OCI-LY3 (cell line): ENCODE measurements around the gene PRPF31.

Source experiments
- H2AFZ ChIP-seq: fragments of 200-600, 300-600 bp; shearing (Covaris generic); 2 replicates; pipeline ENCODE4 v1.6.0; 2014; ENCODE audit warnings: antibody characterized with exemption, low read depth, low read length
- H3K27ac ChIP-seq: fragments of 200-600, 300-600 bp; sonication (generic); 2 replicates; pipeline ENCODE4 v1.5.1; 2014; ENCODE audit warnings: mild to moderate bottlenecking, low read length, moderate library complexity, mixed read lengths
- H3K27me3 ChIP-seq: fragments of 200-600, 300-600 bp; sonication (generic); 2 replicates; pipeline ENCODE4 v1.6.1; 2014; ENCODE audit warnings: low read depth, low read length, mixed read lengths
- H3K36me3 ChIP-seq: fragments of 200-600, 300-600 bp; sonication (generic); replicated peaks from 2 replicates; pipeline ENCODE3; 2014; ENCODE audit warnings: low read depth, low read length, mixed read lengths
- H3K4me1 ChIP-seq: fragments of 300-600, 200-600 bp; sonication (generic); 2 replicates; pipeline ENCODE4 v1.6.1; 2014; ENCODE audit warnings: low read length, mixed read lengths
- H3K4me2 ChIP-seq: fragments of 200-600, 300-600 bp; sonication (generic); 2 replicates; pipeline ENCODE4 v1.6.1; 2014; ENCODE audit warnings: low read length, mixed read lengths
- H3K4me3 ChIP-seq: fragments of 300-600, 200-600 bp; sonication (generic); 2 replicates; pipeline ENCODE4 v1.5.1; 2014; ENCODE audit warnings: antibody characterized with exemption, mild to moderate bottlenecking, low read length, moderate library complexity
- H3K79me2 ChIP-seq: fragments of 300-600, 200-600 bp; shearing (Covaris generic); 2 replicates; pipeline ENCODE4 v1.6.1; 2014; ENCODE audit warnings: mild to moderate bottlenecking, low read length, mixed read lengths
- H3K9ac ChIP-seq: fragments of 300-600, 200-600 bp; shearing (Covaris generic); 2 replicates; pipeline ENCODE4 v1.6.0; 2014; ENCODE audit warnings: mild to moderate bottlenecking, low read length, moderate library complexity
- H3K9me3 ChIP-seq: fragments of 200-600, 300-600 bp; shearing (Covaris generic); 2 replicates; pipeline ENCODE4 v1.6.1; 2014; ENCODE audit warnings: low read length, mixed read lengths; ENCODE audit not compliant: insufficient read depth
- H4K20me1 ChIP-seq: fragments of 200-600, 300-600 bp; sonication (generic); 2 replicates; pipeline ENCODE4 v1.6.1; 2016; ENCODE audit warnings: low read length, mixed read lengths; ENCODE audit not compliant: insufficient read depth
- CTCF ChIP-seq: fragments of 200-600, 300-600 bp; sonication (generic); IDR thresholded peaks from 2 replicates; pipeline ENCODE4 v1.5.1; 2014; ENCODE audit warnings: antibody characterized with exemption, low read length, low read depth
- EZH2phosphoT487 ChIP-seq: fragments of 200-600 bp; shearing (Covaris generic); IDR thresholded peaks from 2 replicates; pipeline ENCODE4 v1.6.1; 2018; ENCODE audit warnings: antibody characterized with exemption, mixed run types, low read depth

PRPF31 gene

GRCh38 chr19:54077334-54077733, 38.2 kb upstream of the PRPF31 start:
- Histone ChIP-seq H2AFZ (no peak overlapping the region), H3K79me2 (no peaks in the 10 kb centered on the region), H4K20me1 (no peaks in the 10 kb centered on the region), H3K27me3 (no peaks in the 10 kb centered on the region), H3K4me3 (no peak overlapping the region), H3K36me3 (no peaks in the 10 kb centered on the region), H3K9me3 (no peaks in the 10 kb centered on the region), H3K4me2 (no peak overlapping the region), H3K4me1 (no peaks in the 10 kb centered on the region), H3K27ac (no peak overlapping the region), H3K9ac (no peak overlapping the region)
- TF ChIP-seq CTCF (no peak), EZH2phosphoT487 (no peak)

- Histone ChIP-seq H3K4me1 (no peaks in the 10 kb centered on the region), H3K9ac (no peak within 1 kb of the TSS), H2AFZ (no peak within 1 kb of the TSS), H3K27me3 (no peaks in the 10 kb centered on the region), H3K36me3 (no peaks in the 10 kb centered on the region), H3K9me3 (0 out of 2 replicates have a peak, but pooled peaks cover 2% of the 10 kb centered on the region), H3K27ac (no peak within 1 kb of the TSS), H3K4me3 (no peak within 1 kb of the TSS), H4K20me1 (no peaks in the 10 kb centered on the region), H3K79me2 (no peaks in the 10 kb centered on the region), H3K4me2 (no peak within 1 kb of the TSS)
- TF ChIP-seq EZH2phosphoT487 (no peak), CTCF (no peak)
Observed at GRCh38 chr19:54081032-54081431, 34.5 kb upstream of the PRPF31 start, which contains the start of gene TARM1. Gene TARM1, minus strand, starts transcription at chr19:54081365. Its CDS starts 25 bp downstream, at chr19:54081340.

- H3K4me3 ChIP-seq: no peak overlapping the region
- H2AFZ ChIP-seq: no peak overlapping the region
- no peak overlapping the region for H3K4me2 ChIP-seq
- H3K36me3 ChIP-seq: no peaks in the 10 kb centered on the region
- no peaks in the 10 kb centered on the region for H3K4me1 ChIP-seq
- H3K9me3 ChIP-seq: 0 out of 2 replicates have a peak, but pooled peaks cover 2% of the 10 kb centered on the region
- no peaks in the 10 kb centered on the region for H3K27me3 ChIP-seq
- H3K9ac ChIP-seq: no peak overlapping the region
- H3K27ac ChIP-seq: no peak overlapping the region
- TF ChIP-seq EZH2phosphoT487 (no peak), CTCF (no peak)
- no peaks in the 10 kb centered on the region for H3K79me2 ChIP-seq
- H4K20me1 ChIP-seq: no peaks in the 10 kb centered on the region
Observed at GRCh38 chr19:54084410-54084809, 31.1 kb upstream of the PRPF31 start.

DNA sequence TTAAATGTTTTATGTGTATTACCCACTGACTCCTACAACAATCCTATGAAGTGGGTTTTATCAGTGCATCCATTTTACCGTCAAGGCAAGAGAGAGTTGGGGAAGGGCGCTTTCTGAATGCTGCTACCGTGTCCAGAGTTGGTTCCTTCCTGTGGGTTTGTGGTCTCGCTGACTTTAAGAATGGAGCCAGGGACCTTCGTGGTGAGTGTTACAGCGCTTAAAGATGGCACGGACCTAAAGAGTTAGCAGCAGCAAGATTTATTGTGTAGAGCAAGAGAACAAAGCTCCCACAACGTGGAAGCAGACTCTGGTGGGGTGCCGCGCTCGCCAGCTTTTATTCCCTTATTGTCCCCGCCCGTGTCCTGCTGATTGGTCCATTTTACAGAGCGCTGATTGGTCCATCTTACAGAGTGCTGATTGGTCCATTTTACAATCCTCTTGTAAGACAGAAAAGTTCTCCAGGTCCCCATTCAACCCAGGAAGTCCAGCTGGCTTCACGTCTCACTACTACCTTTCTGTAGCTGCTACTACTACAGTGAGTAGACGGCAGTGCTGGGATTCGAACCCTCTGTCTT, 21.0 kb upstream of the PRPF31 start:
- Histone ChIP-seq H3K4me1 (peaks cover 6% of the 10 kb centered on the region; the same call in 1 of the 2 replicates), H3K27me3 (no peaks in the 10 kb centered on the region), H2AFZ (no peak overlapping the region), H3K9me3 (no peaks in the 10 kb centered on the region), H3K4me2 (no peak overlapping the region), H3K4me3 (no peak overlapping the region), H4K20me1 (no peaks in the 10 kb centered on the region), H3K9ac (no peak overlapping the region), H3K79me2 (no peaks in the 10 kb centered on the region), H3K27ac (no peak overlapping the region), H3K36me3 (no peaks in the 10 kb centered on the region)
- TF ChIP-seq EZH2phosphoT487: no peak
- TF ChIP-seq CTCF: no peak
